NCI-H82 treated with DMSO at 0.1 percent for 48 hours (cell line): ENCODE results near the gene CES1.
"Not testable (repeated sequence)": the region's sequence is repeated elsewhere in the genome, so short reads cannot be mapped to it uniquely, and the experiment has no call there.

Experiments
- DNase-seq: peaks from one replicate; lab custom pipeline; 2025; ENCODE audit not compliant: unreplicated experiment; lab: John Stamatoyannopoulos, UW

Gene CES1

GRCh38 chr16:55792934-55793374 lies 39.9 kb downstream of the CES1 start:
- DNase-seq, result not testable (repeated sequence)

DNA sequence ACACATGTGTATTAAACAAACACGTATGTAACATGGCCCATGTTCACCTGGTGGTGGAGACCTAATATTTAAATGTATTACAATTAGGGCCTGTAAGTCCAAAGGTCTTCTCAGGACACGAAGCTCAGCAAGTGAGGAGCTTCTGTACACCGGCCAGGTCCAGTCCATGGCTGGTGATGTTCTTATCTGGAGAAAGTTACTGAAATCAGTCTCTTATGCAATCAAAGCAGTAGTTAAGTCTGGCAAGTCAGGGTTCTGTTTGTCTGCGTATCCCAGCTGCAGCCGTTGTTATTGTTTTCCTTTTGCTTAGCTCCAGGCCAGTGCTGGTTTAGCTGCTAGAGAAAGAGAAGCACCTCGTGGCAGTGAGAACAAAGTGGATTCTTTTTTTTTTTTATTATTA lies 41.4 kb downstream of the CES1 start:
- DNase-seq, result not testable (repeated sequence)

DNA sequence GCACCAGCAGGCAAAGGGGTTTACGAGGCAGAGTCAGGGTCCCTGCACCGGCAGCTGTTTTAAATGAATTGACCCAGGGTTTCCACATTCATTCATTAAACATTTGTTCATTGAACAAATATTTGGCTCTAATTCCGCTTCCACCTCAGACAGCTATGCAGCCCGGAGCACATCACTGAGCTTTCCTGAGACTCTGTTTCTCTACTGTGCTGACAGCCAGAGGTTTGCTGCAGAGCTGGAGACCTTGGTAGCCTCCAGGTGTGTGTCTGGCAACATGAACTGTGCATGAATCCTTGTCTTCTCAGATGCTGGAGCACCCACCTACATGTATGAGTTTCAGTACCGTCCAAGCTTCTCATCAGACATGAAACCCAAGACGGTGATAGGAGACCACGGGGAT lies 42.7 kb downstream of the CES1 start:
- DNase-seq, result not testable (repeated sequence)

- not testable (repeated sequence) for DNase-seq
These were observed 50.2 kb downstream of the CES1 start for GRCh38 chr16:55782793-55783091.

- DNase-seq, result not testable (repeated sequence)
These were observed 50.7 kb downstream of the CES1 start for GRCh38 chr16:55782091-55782792.

DNA sequence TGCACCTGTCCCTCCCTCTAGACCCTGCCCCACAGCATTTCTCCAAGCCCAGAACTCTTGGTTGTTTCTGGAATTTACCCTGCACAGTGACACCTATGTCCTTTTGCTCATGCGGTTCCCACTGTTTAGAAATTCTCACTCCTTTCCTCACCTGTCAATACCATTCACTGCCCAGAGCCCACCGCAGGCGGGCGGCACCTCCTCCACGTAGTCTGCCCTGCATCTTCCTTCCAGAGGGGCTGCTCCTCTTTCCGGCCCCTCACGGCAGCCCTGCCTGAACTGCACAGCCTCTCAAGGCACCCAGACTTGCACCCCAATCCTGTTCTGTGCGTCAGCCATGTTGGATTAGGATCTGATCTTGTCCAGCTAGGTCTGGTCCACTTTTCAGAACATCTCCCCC lies 51.4 kb downstream of the CES1 start:
- DNase-seq, result not testable (repeated sequence)

GRCh38 chr16:55780095-55780407 lies 52.8 kb downstream of the CES1 start:
- DNase-seq, result not testable (repeated sequence)

GRCh38 chr16:55779402-55780094 lies 53.3 kb downstream of the CES1 start:
- DNase-seq, result no peak

GRCh38 chr16:55778757-55779156 lies 54.1 kb downstream of the CES1 start:
- DNase-seq, result no peak

DNA sequence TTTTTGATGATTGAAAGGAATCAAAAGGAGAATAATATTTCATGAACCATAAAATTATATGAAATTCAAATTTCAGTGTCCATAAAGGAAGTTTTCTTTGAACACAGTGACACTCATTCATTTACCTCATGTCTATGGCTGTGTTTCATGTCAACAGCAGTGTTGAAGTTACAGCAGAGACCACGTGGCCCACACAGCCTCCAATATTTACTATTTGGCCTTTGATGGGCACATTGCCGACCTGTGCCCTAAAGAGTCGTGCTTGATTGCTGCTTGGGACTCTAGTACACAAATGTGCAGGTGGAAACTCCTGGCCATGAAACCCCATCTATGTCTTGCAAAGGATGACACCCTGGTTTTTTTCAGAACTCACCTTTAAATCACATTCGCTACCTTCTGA lies 57.0 kb downstream of the CES1 start:
- DNase-seq, result no peak

DNA sequence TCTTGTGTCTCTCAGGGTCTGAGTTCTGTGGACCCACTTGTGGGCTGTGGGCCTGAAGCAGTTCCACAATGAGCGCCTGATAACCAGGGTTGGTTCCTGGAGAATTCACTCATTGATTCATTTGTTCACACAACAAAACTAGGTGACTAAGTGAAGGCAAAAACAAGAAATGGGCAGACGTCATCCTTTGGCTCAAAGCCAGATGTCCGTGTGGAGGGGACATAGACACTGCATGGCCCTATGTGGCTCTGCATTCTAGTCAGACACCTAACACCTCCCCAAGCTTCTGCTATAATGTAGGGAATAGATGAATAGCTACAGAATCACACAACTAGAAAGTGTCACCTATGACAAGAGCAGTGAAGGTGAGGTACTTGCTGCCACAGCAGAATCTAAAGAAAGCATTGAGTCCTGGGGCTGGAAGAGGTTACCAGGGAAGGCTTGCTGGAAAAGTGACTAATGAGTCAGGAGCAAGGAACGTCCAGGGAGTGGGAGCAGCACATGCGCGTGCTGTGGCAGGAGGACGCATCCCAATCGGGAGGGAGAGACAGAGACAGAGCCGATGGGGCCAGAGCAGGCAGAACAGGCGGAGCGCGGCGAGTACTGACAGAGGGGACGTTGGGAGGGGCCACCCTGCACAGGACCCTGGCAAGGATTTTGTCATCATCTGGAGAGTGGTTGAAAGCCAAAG lies 58.9 kb downstream of the CES1 start:
- no peak for DNase-seq

- no peak for DNase-seq
These were observed 67.7 kb downstream of the CES1 start for GRCh38 chr16:55765161-55765560.

- peak; percentile 45 for DNase-seq
These were observed 72.4 kb downstream of the CES1 start for GRCh38 chr16:55760310-55761001.

- not testable (repeated sequence) for DNase-seq
These were observed 73.0 kb downstream of the CES1 start for GRCh38 chr16:55759965-55760309.

DNA sequence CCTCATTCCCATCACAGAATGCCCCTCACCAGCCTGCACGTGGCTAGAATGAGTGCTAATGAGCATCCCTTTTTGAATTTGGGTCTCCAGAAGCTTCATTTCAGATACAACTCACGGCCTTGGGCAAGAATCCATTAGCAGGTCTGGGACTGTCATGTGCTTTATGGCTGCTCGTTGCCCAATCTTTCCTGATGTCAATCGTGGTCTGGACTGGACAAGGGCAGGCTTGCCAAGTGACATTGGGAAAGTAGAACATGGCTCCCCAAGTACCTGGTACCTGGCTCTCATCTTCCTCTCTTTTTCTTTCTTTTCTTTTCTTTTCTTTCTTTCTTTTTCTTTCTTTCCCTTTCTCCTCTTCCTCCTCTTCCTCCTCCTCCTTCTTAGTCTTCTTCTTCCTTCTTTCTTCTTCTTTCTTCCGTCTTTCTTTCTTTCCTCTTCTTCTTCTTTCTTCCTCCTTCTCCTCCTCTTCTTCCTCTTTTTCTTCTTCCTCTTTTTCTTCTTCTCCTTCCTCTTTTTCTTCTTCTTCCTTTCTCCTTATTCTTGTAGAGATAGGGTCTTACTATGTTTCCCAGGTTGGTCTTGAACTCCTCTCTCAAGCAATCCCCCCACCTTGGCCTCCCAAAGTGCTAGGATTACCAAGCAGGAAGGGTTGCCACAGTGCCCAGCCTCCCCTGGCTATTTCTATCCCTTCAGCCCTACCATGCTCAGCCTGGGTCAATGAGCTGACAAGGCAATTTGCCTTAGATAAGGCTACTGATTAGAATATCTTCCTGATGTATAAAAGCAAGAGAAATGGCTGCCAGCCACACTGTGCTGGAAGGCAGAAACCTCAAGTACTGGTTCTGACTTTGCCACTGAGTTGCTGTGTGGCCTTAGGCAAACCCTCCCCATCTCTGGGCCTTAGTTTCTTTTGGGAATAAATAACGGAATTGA lies 75.0 kb downstream of the CES1 start:
- not testable (repeated sequence) for DNase-seq

DNA sequence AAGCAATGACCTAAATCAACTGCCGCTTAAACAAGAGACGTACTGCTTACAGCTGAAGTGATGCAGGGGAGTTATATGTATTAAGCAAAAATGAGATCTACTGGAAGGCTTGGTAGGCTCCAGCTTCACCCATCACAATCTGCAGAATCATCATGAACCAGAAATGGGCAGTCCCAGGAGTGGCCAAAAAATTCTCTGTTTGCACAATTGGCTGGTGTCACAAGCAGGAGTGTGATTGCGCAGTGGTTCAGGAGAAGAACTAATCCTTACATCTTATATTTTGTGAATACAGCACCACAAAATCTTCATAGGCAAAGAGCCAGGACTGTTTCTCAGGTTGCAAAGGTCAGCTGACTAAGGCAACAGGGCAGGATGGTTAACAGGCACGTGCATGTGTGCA lies 75.9 kb downstream of the CES1 start:
- no peak for DNase-seq

GRCh38 chr16:55754056-55754455 lies 78.8 kb downstream of the CES1 start:
- DNase-seq, result no peak

- DNase-seq, result not testable (repeated sequence)
These were observed 79.7 kb downstream of the CES1 start for GRCh38 chr16:55753145-55753631.
